Lower lobe of right lung (tissue), 2 donors: ENCODE results near the gene CALN1. TPM values are rescaled to one million over a fixed set of nuclear protein-coding genes. Genes with fewer than 3 reads are reported as not detected.

ENCODE experiments used
- ATAC-seq, 2 donors: fragments of 200-7000 bp; cut with Tn5 transposase; one replicate each; pipeline ENCODE4 v1.9.1; 2020 to 2022; ENCODE audit warnings: mild to moderate bottlenecking in 2 of 2, moderate library complexity in 2 of 2
- DNase-seq: peaks from one replicate; pipeline ENCODE4 v3.0.0-alpha.2; 2020
- H3K27ac ChIP-seq: fragments of 200-600 bp; one replicate; pipeline ENCODE4 v1.8.0; 2022
- H3K27me3 ChIP-seq: fragments of 200-600 bp; one replicate; pipeline ENCODE4 v1.8.0; 2022; ENCODE audit warnings: low read depth
- H3K36me3 ChIP-seq: fragments of 200-600 bp; one replicate; pipeline ENCODE4 v1.8.0; 2022; ENCODE audit warnings: mild to moderate bottlenecking
- H3K4me1 ChIP-seq: fragments of 200-600 bp; one replicate; pipeline ENCODE4 v1.8.0; 2022
- H3K4me3 ChIP-seq: fragments of 200-600 bp; one replicate; pipeline ENCODE4 v1.8.0; 2022; ENCODE audit warnings: mild to moderate bottlenecking
- H3K9me3 ChIP-seq: fragments of 200-600 bp; one replicate; pipeline ENCODE4 v1.8.0; 2022
- intact Hi-C: fragments of 100-400 bp; cut with DNase I; formaldehyde crosslinking; loops from one replicate; pipeline ENCODE4 v1.11.0; 2022
- total RNA-seq: library from RNA; stranded (reverse); fragmentation: NEBNext Ultra II Directional; extraction: Animal tissue kit (Norgen Biotek cat#: 25700); gene quantifications from one replicate; pipeline ENCODE4 v1.2.1, GENCODE V29; 2021
- TF ChIP-seq, protein P1 (sequence below): fragments of 200-600 bp; IDR thresholded peaks from one replicate; pipeline ENCODE4 v1.8.0; 2022; ENCODE audit warnings: antibody characterized with exemption, mild to moderate bottlenecking
- donor health status: DM: no; HTN: yes; CAD: no; lungs with severe emphysema.

The CALN1 gene
- total RNA-seq, 1 donor from 2014 or later: not detected

DNA sequence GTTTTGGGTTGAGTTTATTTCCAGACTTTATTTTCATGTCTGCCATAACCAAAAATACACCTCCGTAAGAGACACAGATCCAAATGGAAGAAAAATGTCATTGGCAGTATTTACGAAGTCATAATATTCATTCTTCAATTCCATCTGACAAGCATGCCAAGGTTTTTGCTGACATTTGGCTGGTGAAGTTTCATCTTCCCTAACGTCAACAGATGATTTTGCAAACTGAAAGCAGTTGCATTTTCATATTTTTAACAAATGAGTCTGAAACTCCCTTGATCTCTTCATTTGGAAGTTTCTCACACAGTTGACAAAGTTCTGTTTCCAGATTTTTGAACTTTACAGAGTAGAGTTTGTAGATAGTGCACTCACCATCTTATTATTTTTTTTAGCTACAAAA is 114.5 kb downstream of the CALN1 start:
- DNase-seq (no peak), ATAC-seq (no peak)
- no peak overlapping the region for H3K27ac ChIP-seq
- H3K9me3 ChIP-seq: no peaks in the 10 kb centered on the region
- no peaks in the 10 kb centered on the region for H3K4me1 ChIP-seq
- no peak overlapping the region for H3K4me3 ChIP-seq
- intact Hi-C loops: no loop called here
- TF ChIP-seq, protein P1, sequence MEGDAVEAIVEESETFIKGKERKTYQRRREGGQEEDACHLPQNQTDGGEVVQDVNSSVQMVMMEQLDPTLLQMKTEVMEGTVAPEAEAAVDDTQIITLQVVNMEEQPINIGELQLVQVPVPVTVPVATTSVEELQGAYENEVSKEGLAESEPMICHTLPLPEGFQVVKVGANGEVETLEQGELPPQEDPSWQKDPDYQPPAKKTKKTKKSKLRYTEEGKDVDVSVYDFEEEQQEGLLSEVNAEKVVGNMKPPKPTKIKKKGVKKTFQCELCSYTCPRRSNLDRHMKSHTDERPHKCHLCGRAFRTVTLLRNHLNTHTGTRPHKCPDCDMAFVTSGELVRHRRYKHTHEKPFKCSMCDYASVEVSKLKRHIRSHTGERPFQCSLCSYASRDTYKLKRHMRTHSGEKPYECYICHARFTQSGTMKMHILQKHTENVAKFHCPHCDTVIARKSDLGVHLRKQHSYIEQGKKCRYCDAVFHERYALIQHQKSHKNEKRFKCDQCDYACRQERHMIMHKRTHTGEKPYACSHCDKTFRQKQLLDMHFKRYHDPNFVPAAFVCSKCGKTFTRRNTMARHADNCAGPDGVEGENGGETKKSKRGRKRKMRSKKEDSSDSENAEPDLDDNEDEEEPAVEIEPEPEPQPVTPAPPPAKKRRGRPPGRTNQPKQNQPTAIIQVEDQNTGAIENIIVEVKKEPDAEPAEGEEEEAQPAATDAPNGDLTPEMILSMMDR: no peak
- H3K36me3 ChIP-seq: no peaks in the 10 kb centered on the region
- no peaks in the 10 kb centered on the region for H3K27me3 ChIP-seq

DNA sequence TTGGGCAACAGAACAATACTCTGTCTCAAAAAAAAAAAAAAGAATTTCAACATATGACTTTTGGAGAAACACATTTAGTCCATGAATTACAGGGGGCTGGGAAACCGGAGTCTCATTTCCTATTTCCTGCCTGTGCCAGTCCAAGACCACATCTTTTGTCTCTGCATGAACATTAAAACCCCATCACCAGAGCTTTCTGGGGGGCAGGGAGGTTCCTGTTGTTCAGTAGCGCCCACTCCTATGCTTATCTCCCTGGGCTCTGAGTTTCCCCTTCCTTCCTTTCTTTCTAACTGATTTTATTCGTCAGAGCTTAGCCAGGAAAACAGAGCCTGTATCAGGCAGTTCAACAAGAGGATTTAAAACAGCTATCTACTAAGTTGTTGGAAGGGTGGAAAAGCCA is 119.3 kb downstream of the CALN1 start:
- H3K9me3 ChIP-seq: no peaks in the 10 kb centered on the region
- H3K36me3 ChIP-seq: no peaks in the 10 kb centered on the region
- DNase-seq (no peak), ATAC-seq (no peak)
- H3K4me1 ChIP-seq: no peaks in the 10 kb centered on the region
- TF ChIP-seq, protein P1: no peak
- no peaks in the 10 kb centered on the region for H3K27me3 ChIP-seq
- no peak overlapping the region for H3K27ac ChIP-seq
- intact Hi-C loops: no loop called here
- no peak overlapping the region for H3K4me3 ChIP-seq

DNA sequence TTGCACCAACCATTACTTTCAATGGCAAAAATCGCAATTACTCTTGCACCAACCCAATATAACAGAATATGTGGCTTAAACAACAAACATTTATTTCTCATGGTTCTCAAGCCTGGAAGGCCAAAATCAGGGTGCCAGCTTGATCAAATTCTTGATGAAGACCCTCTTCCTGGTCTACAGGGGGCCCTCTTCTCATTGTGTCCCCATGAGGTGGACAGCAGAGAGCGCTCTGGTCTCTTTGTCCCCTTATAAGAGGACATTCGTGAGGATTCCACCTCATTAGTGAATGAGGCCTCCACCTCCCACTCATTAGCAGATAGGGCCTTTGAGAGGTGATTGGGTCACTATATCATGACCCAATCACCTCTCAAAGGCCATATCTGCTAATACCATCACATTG is 120.0 kb downstream of the CALN1 start:
- H3K36me3 ChIP-seq: no peaks in the 10 kb centered on the region
- TF ChIP-seq, protein P1: no peak
- ATAC-seq (no peak), DNase-seq (no peak)
- no peaks in the 10 kb centered on the region for H3K27me3 ChIP-seq
- H3K27ac ChIP-seq: no peak overlapping the region
- no peaks in the 10 kb centered on the region for H3K4me1 ChIP-seq
- intact Hi-C loops: no loop called here
- H3K9me3 ChIP-seq: no peaks in the 10 kb centered on the region
- no peak overlapping the region for H3K4me3 ChIP-seq

DNA sequence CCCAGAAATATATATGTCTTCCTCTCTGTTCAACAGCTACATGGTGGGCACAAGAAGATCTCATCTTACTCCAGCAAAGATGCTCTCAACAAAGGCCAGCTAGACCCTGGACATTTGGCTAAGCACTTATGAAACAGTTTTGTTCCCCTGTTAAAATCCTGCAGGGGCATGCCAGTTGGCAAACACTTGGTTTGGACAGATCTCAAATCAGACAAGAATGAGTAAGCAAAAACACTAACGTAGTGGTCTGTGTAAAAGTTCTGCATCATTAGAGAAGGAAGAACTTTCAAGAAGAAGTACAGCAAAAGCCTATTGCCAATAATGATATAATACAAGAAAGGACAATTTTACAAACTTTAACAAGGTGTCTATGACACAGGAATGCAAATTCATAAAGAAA is 125.6 kb downstream of the CALN1 start:
- no peaks in the 10 kb centered on the region for H3K4me1 ChIP-seq
- no peak overlapping the region for H3K27ac ChIP-seq
- peaks cover 4% of the 10 kb centered on the region for H3K9me3 ChIP-seq
- DNase-seq (no peak), ATAC-seq (no peak)
- no peak overlapping the region for H3K4me3 ChIP-seq
- TF ChIP-seq, protein P1: no peak
- no peaks in the 10 kb centered on the region for H3K36me3 ChIP-seq
- H3K27me3 ChIP-seq: no peaks in the 10 kb centered on the region
- intact Hi-C loops: no loop called here

DNA sequence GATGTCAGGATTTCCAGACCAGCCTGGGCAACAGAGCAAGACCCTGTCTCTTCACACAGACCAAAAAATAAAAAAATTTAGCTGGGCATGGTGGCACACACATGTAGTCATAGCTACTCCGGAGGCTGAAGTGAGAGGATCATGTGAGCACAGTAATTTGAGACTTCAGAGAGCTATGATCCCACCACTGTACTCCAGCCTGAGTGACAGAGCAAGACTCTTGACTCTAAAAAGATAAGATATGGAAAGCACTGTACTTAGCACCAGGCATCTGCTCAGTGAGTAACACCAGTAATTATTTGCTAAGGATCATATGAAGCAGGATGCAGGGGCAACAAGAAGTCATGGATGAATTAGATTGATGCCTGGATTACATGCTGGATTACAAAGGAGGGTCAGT is 128.8 kb downstream of the CALN1 start:
- TF ChIP-seq, protein P1: no peak
- peaks cover 4% of the 10 kb centered on the region for H3K9me3 ChIP-seq
- no peaks in the 10 kb centered on the region for H3K27me3 ChIP-seq
- ATAC-seq (no peak), DNase-seq (no peak)
- H3K4me1 ChIP-seq: no peaks in the 10 kb centered on the region
- no peak overlapping the region for H3K27ac ChIP-seq
- intact Hi-C loops: no loop called here
- H3K4me3 ChIP-seq: no peak overlapping the region
- H3K36me3 ChIP-seq: no peaks in the 10 kb centered on the region

GRCh38 chr7:72281308-72281707 is 130.8 kb downstream of the CALN1 start:
- no peak overlapping the region for H3K4me3 ChIP-seq
- no peak for DNase-seq
- TF ChIP-seq, protein P1: no peak
- no peaks in the 10 kb centered on the region for H3K36me3 ChIP-seq
- intact Hi-C loops: no loop called here
- no peaks in the 10 kb centered on the region for H3K4me1 ChIP-seq
- ATAC-seq: no peak
- no peaks in the 10 kb centered on the region for H3K27me3 ChIP-seq
- H3K27ac ChIP-seq: no peak overlapping the region
- peaks cover 4% of the 10 kb centered on the region for H3K9me3 ChIP-seq
